NCI-H526 (cell line): Measurements from ENCODE around the gene SH3PXD2B.
"Not testable (repeated sequence)": the region's sequence is repeated elsewhere in the genome, so short reads cannot be mapped to it uniquely, and the experiment has no call there.

Experiments
- DNase-seq, 2 experiments: peaks; one replicate each; lab custom pipeline; 2025; lab: John Stamatoyannopoulos, UW

SH3PXD2B gene

DNA sequence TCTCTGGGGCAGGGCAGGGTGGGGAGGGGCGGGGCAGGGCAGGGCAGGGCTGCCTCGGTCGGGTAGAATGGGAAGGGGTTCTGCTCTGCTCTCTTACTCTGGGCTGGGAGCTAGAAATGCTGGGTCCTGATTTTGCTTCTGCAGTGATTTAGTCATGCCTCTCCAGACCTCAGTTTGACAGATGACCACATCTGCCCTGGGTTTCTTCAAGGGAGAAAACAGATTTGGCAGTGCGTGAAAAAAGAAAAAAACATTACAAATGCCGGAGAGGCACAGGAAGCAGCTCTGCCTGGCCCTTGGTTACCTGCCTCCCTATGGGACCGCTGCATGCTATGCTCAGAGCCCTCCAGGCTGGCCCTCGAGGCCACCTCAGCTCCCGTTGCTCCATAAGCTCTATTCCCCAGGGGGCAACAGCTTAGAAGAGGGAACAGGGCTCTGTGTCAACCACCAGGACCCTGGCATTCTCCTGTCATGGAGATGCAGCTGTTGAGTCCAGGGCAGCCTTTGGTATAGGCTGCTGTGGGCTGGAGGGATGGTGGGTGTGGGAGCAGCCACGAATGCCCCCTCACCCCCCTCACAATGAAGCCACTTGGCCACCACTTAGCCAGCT is 117.5 kb downstream of the SH3PXD2B start:
- no peak for DNase-seq

DNA sequence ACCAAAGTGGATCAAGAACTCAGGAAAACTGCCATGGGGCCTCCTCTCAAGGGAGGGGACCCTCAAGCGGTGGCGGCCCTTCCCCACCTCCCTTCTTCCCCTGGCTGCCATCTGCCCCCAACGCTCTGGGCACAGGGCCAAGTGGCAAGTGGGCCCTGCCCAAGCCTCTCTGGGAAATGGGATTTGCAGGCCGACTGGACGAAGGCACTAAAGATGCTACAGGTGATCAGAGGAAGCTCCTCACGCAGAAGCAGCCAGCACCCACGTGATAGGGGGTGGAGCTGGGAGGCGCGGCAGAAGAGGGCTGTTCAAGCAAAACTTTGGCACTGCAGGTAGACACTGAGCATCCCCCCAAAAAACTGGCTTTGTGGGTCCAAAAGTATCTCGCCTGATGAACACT is 118.1 kb downstream of the SH3PXD2B start:
- DNase-seq = no peak

DNA sequence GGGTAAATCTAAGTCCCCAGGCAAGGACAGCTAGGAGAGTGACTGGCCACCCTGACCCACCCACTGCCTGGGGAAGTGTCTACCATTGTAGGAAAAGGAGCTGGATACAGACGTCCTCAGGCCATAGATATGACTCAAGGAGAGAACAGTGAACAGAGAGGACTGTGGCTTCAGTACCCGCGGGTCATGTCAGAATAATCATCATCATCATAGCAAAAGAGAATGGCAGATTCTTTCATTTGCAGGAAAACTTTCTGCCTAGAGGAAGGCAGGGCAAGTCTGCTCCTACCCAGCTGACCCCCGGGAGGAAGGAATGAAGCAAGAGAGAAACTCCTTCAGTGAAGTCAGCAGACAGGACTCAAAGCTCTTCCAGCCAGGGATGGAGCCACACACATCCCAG is 118.6 kb downstream of the SH3PXD2B start:
- DNase-seq = no peak

- DNase-seq = no peak
Observed at GRCh38 chr5:172334641-172335040, 119.7 kb downstream of the SH3PXD2B start.

- no peak for DNase-seq
Observed at GRCh38 chr5:172334196-172334595, 120.1 kb downstream of the SH3PXD2B start.

- not testable (repeated sequence) for DNase-seq
Observed at GRCh38 chr5:172326901-172327300, 127.4 kb downstream of the SH3PXD2B start.

- no peak for DNase-seq
Observed at GRCh38 chr5:172325452-172325851, 128.9 kb downstream of the SH3PXD2B start.

- peak in 1 of 2 experiments; percentile 2 for DNase-seq
Observed at GRCh38 chr5:172322028-172322965, 132.0 kb downstream of the SH3PXD2B start.

DNA sequence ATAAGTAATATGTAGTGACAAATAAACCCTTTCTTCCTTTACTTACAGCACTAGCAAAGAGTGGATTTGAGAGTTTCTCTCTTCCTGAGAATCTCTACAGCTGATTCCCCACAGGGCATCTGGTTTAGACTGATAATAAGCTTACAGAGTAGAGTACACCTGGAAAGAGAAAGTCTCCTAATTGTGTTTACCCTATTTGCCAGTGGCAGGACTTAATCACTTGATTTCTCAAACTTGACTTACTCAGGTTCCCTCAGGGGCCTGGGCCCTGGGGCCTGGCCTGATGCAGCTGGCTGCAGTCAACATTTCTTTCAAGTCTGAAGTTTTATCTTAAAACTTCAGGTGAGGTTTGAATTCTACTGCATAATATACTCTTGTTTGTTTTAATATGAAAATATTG is 132.7 kb downstream of the SH3PXD2B start:
- DNase-seq = no peak

- no peak for DNase-seq
Observed at GRCh38 chr5:172319708-172320441, 134.4 kb downstream of the SH3PXD2B start.

DNA sequence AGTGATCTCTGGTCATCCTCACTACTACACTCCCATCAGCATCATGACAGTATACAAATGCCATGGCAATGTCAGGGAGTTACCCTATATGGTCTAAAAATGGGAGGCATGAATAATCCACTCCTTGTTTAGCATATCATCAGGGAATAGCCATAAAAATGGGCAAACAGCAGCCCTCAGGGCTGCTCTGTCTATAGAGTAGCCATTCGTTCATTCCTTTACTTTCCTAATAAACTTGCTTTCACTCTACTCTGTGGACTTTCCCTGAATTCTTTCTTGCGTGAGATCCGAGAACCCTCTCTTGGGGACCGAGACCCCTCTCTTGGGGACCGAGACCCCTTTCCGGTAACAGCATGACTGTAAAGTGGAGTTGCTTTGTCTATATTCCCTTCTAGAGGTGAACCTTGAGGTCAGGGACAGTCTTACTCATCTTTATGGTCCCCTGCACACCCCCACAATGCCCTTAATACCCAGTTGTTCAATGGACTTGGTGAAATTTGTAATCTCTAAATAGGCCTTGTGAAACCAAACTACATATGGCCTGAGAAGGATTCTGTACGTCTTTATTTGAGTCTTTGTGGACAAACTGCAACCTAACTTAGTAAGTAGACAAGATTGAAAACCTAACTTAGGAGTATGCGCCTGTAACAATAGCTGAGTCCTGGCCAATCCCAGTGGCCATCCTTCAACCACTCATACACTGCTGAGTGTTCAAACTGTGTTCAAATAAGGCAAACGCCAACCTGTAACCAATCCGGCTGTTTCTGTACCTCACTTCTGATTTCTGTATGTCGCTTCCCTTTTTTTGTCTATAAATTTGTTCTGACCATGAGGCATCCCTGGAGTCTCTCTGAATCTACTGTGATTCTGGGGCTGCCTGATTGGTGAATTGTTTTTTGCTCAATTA is 138.5 kb downstream of the SH3PXD2B start:
- DNase-seq = no peak

- no peak for DNase-seq
Observed at GRCh38 chr5:172313915-172314314, 140.4 kb downstream of the SH3PXD2B start.

DNA sequence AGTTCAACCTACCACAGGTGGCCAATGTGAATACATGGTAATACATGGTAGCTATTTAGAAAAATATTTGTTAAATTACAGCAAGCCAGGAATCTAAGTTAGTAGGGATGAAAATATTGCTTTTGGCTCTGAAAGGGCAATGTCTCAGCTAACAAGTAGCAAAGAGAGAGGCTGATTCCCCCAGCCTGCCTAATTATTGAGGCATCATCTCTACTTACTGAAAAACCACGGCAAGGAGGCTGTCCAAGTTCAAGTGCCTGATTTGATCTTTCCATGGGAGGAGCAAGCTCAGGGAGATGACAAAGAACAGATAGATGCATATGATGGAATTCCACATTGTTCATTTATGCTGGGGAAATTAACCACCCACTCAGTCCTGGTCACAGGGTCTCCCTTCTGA is 142.0 kb downstream of the SH3PXD2B start:
- no peak for DNase-seq

- DNase-seq = no peak
Observed at GRCh38 chr5:172311605-172312004, 142.7 kb downstream of the SH3PXD2B start.

GRCh38 chr5:172311026-172311425 is 143.3 kb downstream of the SH3PXD2B start:
- DNase-seq = no peak

DNA sequence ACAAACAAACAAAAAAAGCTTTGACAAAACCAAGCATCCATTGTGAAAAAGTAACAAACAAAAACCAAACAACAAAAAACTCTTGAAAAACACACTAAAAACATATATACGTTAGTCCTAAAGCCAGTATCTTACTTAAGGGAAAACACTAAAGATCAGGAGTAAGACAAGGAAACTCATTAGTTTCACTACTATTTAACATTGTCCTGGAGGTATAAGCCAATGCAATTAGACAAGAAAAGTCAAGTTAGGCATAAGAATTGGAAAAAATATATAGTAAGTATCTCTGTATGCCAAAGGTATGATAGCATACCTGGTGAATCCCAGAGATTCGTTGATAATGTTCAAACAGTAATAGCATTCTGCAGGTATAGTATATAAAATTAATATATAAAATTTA is 148.9 kb downstream of the SH3PXD2B start:
- DNase-seq = no peak

GRCh38 chr5:172303572-172304335 is 150.6 kb downstream of the SH3PXD2B start:
- no peak for DNase-seq

DNA sequence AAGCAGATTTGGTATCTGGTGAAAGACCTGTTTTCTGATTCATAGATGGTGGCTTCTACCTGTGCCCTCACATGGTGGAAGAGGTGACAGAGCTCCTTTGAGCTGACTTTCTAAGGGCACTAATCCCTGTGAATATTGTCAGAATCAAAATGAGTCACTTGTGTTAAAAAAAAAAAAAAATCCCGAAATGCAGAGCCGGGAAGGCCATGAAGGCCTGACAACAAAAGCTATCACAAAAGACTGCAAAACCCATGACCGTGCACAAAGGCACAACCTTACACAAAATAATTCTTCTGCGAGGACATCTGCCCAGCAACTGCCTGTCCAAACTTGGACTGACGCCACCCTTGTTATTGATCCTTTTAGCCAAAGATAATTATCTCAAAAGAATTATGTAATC is 151.2 kb downstream of the SH3PXD2B start:
- DNase-seq = no peak

DNA sequence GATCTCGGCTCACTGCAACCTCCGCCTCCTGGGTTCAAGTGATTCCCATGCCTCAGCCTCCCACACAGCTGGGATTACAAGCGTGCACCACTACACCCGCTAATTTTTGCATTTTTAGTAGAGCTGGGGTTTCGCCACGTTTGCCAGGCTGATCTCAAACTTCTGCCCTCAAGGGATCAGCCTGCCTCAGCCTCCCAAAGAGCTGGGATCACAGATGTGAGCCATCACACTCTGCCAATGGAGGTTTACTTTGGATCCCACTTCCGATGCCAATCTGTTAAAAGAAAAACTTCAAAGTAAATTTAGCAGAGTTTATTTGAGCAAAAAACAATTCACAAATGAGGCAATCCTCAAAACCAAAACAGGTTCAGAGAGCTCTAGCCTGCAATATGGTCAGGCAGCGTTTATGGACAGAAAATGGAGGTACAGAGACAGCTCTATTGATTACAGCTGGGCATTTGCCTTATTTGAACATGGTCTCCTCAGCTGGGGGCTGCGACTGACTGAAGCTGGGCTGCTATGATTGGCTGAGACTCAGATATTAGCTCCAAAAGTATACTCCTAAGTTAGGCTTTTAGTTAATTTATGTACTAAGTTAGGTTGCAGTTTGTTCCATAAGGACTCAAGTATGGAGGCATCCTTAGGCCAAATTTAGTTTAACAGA is 152.1 kb downstream of the SH3PXD2B start:
- no peak for DNase-seq

DNA sequence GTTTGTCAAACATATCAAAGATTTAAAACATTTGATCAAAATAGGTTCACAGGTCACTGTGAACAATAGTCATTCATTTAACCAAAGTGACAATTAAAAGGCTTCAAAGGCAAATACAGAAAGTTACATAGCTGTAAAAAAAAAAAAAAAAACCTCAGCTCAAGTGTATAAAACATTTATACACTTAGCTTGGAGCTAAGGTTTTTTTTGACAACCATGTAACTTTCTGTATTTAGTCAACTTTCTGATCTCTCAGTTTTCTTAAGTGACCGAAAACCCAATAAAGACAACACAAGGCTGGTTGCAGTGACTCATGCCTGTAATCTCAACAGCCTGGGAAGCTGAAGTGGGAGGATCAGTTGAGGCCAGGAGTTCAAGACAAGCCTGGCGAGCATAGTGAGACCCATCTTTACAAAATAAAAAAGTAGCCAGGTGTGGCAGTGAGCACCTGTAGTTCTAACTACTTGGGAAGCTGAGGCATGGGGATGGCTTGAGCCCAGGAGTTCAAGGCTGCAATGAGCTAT is 154.3 kb downstream of the SH3PXD2B start:
- DNase-seq = no peak
